H1 (cell line): ENCODE results near the gene CAT.
"Not testable (repeated sequence)": the region's sequence is repeated elsewhere in the genome, so short reads cannot be mapped to it uniquely, and the experiment has no call there.

Source experiments
- EZH2 ChIP-seq: fragments of 200-600 bp; sonication (generic); IDR thresholded peaks from 2 replicates; pipeline ENCODE4 v1.7.1; 2012; ENCODE audit warnings: low read depth, mild to moderate bottlenecking, moderate library complexity, low read length, inconsistent platforms; ENCODE audit not compliant: severe bottlenecking
- POLR2A ChIP-seq, 2 experiments: IDR thresholded peaks; 1 replicate in 1 of 2; 2 replicates in 1 of 2; pipeline ENCODE4 v1.6.1; 2011; ENCODE audit warnings: low read depth in 2 of 2, low read length in 2 of 2, mild to moderate bottlenecking in 2 of 2; ENCODE audit errors: control extremely low read depth in 1 of 2
- RFX5 ChIP-seq: IDR thresholded peaks from 2 replicates; pipeline ENCODE4 v1.6.1; 2011; ENCODE audit warnings: low read depth, low read length, improper control_type of control experiment, borderline replicate concordance

GRCh38 chr11:34424826-34425225 is 13.9 kb upstream of the CAT start:
- TF ChIP-seq EZH2; POLR2A (IDR thresholded peaks at IDR 0.05; ENCODE audit: control extremely low read depth in 1 of 2, low read depth in 2 of 2, low read length in 2 of 2); RFX5: not testable (repeated sequence)
